ENCODE results near the gene DBI. TPM values are rescaled to one million over a fixed set of nuclear protein-coding genes. Genes with fewer than 3 reads are reported as not detected.
A peak's percentile ranks its signal among the peaks of the same experiment; 100 is the strongest.

Gene DBI
- total RNA-seq (2021) (128 and 265 TPM in 2 replicates), Bru-seq, nascent RNA (percentile 87 among the genes with signal in this experiment), BruChase-seq, experiment 1, labeled RNA remaining after a 2-hour chase (percentile 78 among the genes with signal in this experiment), BruChase-seq, experiment 2, labeled RNA remaining after a 6-hour chase (percentile 94 among the genes with signal in this experiment)
- long read RNA-seq, transcript DBI-202 (4 exons, 637 nt) = major isoform, 827 of 860 reads
- long read RNA-seq, transcript DBI-201 (5 exons, 714 nt) = minor isoform, 7 of 860 reads
- long read RNA-seq, partial matches to known transcripts = 3 of 860 reads
- long read RNA-seq, other reads (novel, unspliced or antisense) = 18 of 860 reads

- ChIA-PET CTCF (no interaction called here), POLR2A (ENCODE audit: unreplicated experiment) (interaction anchor here (0.5 to 0.6 kb wide), 2 partner anchors 23 to 1279 kb away, joined by 4 to 6 read pairs; partner anchors contain the start of gene INSIG2)
- Histone ChIP-seq H3K79me2 (ENCODE audit: low read depth) (peaks cover 49% of the 10 kb centered on the region), H3K9me2 (ENCODE audit: insufficient read depth) (no peaks in the 10 kb centered on the region), H3K4me1 (replicated peaks; ENCODE audit: insufficient read depth) (peaks cover 27% of the 10 kb centered on the region), H4K20me1 (ENCODE audit: insufficient read depth) (peaks cover 22% of the 10 kb centered on the region), H2AFZ (peak within 1 kb of the TSS; percentile 100), H3F3A (ENCODE audit: insufficient read depth, low read depth) (no peaks in the 10 kb centered on the region; the same call in 1 of the 2 replicates), H3K36me3 (ENCODE audit: low read depth) (peaks cover 35% of the 10 kb centered on the region), H3K4me3 (peak within 1 kb of the TSS; percentile 94), H3K27me3 (ENCODE audit: insufficient read depth, low read depth) (no peaks in the 10 kb centered on the region), H3K4me2 (peak within 1 kb of the TSS; percentile 82), H3K27ac (peak within 1 kb of the TSS; percentile 48), H3K9me3 (ENCODE audit: insufficient read depth, low read depth) (no peaks in the 10 kb centered on the region)
- DNase-seq = peak; percentile 97 to 98
- BruUV-seq (replicated peaks) = TSS peak; percentile 24
- TF ChIP-seq EZH2 (IDR thresholded peaks at IDR 0.05; ENCODE audit: low read depth) (no peak), CTCF (conservative IDR thresholded peaks at IDR 0.05) (no peak)
- intact Hi-C loops (cut with micrococcal nuclease; ENCODE audit: unreplicated experiment) = loop anchor here (1.0 to 2.0 kb wide), 3 partner anchors 39 to 126 kb away; no protein-coding TSS in a partner anchor
Measured at GRCh38 chr2:119366649-119367471, at the start of gene DBI, which contains the start of gene C2orf76. TSS of gene DBI (plus strand) at chr2:119366977. CDS start at chr2:119367052, 75 bp downstream. TSS of gene C2orf76 (minus strand) at chr2:119366834. CDS start at chr2:119339959, 26,875 bp downstream.

- H3F3A ChIP-seq (ENCODE audit: insufficient read depth, low read depth) = peaks cover 17% of the 10 kb centered on the region
- H3K4me2 ChIP-seq = no peak overlapping the region
- H2AFZ ChIP-seq = no peak overlapping the region
- H3K4me1 ChIP-seq (replicated peaks; ENCODE audit: insufficient read depth) = peaks cover 31% of the 10 kb centered on the region
- H3K27ac ChIP-seq = no peak overlapping the region
- ChIA-PET POLR2A (ENCODE audit: unreplicated experiment) (no interaction called here), CTCF (no interaction called here)
- intact Hi-C loops (cut with micrococcal nuclease; ENCODE audit: unreplicated experiment) = no loop called here
- H3K36me3 ChIP-seq (ENCODE audit: low read depth) = no peaks in the 10 kb centered on the region
- no TSS peak for BruUV-seq (replicated peaks)
- H3K4me3 ChIP-seq = no peak overlapping the region
- H3K79me2 ChIP-seq (ENCODE audit: low read depth) = no peaks in the 10 kb centered on the region
- peaks cover 6% of the 10 kb centered on the region; the same call in 1 of the 2 replicates for H3K9me3 ChIP-seq (ENCODE audit: insufficient read depth, low read depth)
- no peaks in the 10 kb centered on the region for H3K27me3 ChIP-seq (ENCODE audit: insufficient read depth, low read depth)
- no peak for TF ChIP-seq EZH2 (IDR thresholded peaks at IDR 0.05; ENCODE audit: low read depth)
- TF ChIP-seq CTCF (conservative IDR thresholded peaks at IDR 0.05) = no peak
- DNase-seq = no peak
- H3K9me2 ChIP-seq (ENCODE audit: insufficient read depth) = no peaks in the 10 kb centered on the region
- no peaks in the 10 kb centered on the region for H4K20me1 ChIP-seq (ENCODE audit: insufficient read depth)
Measured at GRCh38 chr2:119317554-119317953, 49.2 kb upstream of the DBI start.

GRCh38 chr2:119319593-119319992, 47.2 kb upstream of the DBI start:
- Histone ChIP-seq H3K9me2 (ENCODE audit: insufficient read depth) (no peaks in the 10 kb centered on the region), H3K79me2 (ENCODE audit: low read depth) (no peaks in the 10 kb centered on the region), H3K4me3 (no peak overlapping the region), H2AFZ (no peak overlapping the region), H3K4me2 (no peak overlapping the region), H4K20me1 (ENCODE audit: insufficient read depth) (no peaks in the 10 kb centered on the region), H3K27me3 (ENCODE audit: insufficient read depth, low read depth) (no peaks in the 10 kb centered on the region), H3F3A (ENCODE audit: insufficient read depth, low read depth) (peaks cover 17% of the 10 kb centered on the region), H3K9me3 (ENCODE audit: insufficient read depth, low read depth) (no peaks in the 10 kb centered on the region; the same call in 1 of the 2 replicates), H3K27ac (no peak overlapping the region), H3K4me1 (replicated peaks; ENCODE audit: insufficient read depth) (peaks cover 39% of the 10 kb centered on the region), H3K36me3 (ENCODE audit: low read depth) (no peaks in the 10 kb centered on the region)
- TF ChIP-seq CTCF (conservative IDR thresholded peaks at IDR 0.05) (no peak), EZH2 (IDR thresholded peaks at IDR 0.05; ENCODE audit: low read depth) (no peak)
- no peak for DNase-seq
- ChIA-PET POLR2A (ENCODE audit: unreplicated experiment) (no interaction called here), CTCF (no interaction called here)
- intact Hi-C loops (cut with micrococcal nuclease; ENCODE audit: unreplicated experiment) = no loop called here
- no TSS peak for BruUV-seq (replicated peaks)

Data from PC-9 (cell line).